Nephron progenitor cell (in vitro differentiated cells): Measurements from ENCODE around the gene TCIRG1.

ENCODE experiments used
- DNase-seq: peaks from one replicate; pipeline ENCODE4 v3.0.0; 2021
- H3K27ac Mint-ChIP-seq: 2 replicates; pipeline ENCODE4 v1.8.0; 2021; ENCODE audit warnings: mild to moderate bottlenecking, moderate library complexity, mixed read lengths
- H3K27me3 Mint-ChIP-seq: 2 replicates; pipeline ENCODE4 v1.8.0; 2021; ENCODE audit warnings: mild to moderate bottlenecking, low read depth, mixed read lengths; ENCODE audit not compliant: poor library complexity
- H3K36me3 Mint-ChIP-seq: 2 replicates; pipeline ENCODE4 v1.8.0; 2021; ENCODE audit warnings: low read depth, mixed read lengths
- H3K4me1 Mint-ChIP-seq: 2 replicates; pipeline ENCODE4 v1.8.0; 2021; ENCODE audit warnings: mixed read lengths
- H3K4me3 Mint-ChIP-seq: 2 replicates; pipeline ENCODE4 v1.8.0; 2021; ENCODE audit warnings: mild to moderate bottlenecking, moderate library complexity, mixed read lengths
- H3K9me3 Mint-ChIP-seq: 2 replicates; pipeline ENCODE4 v1.8.0; 2021; ENCODE audit warnings: mild to moderate bottlenecking, moderate library complexity, mixed read lengths
- TF ChIP-seq, protein P1 (sequence below): fragments of 200-600 bp; sonication (generic); IDR thresholded peaks from 2 replicates; pipeline ENCODE4 v1.5.0; 2021; ENCODE audit warnings: antibody characterized with exemption

The TCIRG1 gene

DNA sequence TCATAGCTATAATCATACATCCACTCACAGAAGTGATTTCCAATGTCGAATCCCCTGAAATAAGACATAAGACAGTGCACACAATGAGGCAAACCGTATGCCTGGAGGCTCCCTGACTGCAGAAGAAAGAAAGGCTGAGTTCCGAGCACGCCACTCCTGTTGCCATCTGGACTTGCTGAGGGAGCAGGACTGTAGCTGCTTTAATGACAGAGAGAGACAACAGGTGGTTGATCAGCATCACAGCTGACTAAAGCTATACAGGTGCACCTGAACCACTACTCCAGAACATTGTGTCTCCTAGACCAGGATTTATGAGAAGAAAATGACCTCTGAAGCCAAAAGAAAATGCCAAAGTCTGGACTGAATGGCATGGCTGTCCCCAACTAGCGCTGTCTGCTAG lies 27.0 kb downstream of the TCIRG1 start:
- TF ChIP-seq, protein P1, sequence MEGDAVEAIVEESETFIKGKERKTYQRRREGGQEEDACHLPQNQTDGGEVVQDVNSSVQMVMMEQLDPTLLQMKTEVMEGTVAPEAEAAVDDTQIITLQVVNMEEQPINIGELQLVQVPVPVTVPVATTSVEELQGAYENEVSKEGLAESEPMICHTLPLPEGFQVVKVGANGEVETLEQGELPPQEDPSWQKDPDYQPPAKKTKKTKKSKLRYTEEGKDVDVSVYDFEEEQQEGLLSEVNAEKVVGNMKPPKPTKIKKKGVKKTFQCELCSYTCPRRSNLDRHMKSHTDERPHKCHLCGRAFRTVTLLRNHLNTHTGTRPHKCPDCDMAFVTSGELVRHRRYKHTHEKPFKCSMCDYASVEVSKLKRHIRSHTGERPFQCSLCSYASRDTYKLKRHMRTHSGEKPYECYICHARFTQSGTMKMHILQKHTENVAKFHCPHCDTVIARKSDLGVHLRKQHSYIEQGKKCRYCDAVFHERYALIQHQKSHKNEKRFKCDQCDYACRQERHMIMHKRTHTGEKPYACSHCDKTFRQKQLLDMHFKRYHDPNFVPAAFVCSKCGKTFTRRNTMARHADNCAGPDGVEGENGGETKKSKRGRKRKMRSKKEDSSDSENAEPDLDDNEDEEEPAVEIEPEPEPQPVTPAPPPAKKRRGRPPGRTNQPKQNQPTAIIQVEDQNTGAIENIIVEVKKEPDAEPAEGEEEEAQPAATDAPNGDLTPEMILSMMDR: no peak
- Mint-ChIP-seq H3K27me3 (peaks cover 2% of the 10 kb centered on the region), H3K27ac (no peak overlapping the region), H3K36me3 (peaks cover 73% of the 10 kb centered on the region), H3K4me3 (no peak overlapping the region), H3K9me3 (no peaks in the 10 kb centered on the region), H3K4me1 (peaks cover under 1% of the 10 kb centered on the region)
- no peak for DNase-seq

DNA sequence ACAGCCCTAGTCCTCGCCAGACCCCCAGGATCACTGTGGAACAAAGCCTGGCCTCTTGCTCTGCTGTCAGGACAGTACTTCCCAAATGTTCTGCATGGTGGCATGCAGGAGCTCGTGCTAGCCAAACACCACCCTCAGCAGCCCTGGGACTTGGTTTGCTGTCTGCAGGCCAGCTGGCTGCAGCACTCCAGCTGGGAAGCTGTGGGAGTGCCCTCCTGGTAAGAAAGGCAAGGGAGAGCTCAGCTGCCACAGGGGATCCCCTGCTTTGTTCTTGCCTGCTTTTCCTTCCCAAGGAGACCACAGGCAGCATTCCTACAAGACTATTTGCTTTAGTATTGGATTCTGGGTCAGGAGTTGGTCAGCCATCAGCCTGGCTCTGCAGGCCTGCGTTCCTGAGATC lies 27.9 kb downstream of the TCIRG1 start:
- H3K27me3 Mint-ChIP-seq: peaks cover 2% of the 10 kb centered on the region
- no peak overlapping the region for H3K27ac Mint-ChIP-seq
- H3K4me3 Mint-ChIP-seq: no peak overlapping the region
- H3K9me3 Mint-ChIP-seq: no peaks in the 10 kb centered on the region
- no peaks in the 10 kb centered on the region for H3K4me1 Mint-ChIP-seq
- H3K36me3 Mint-ChIP-seq: peaks cover 75% of the 10 kb centered on the region
- TF ChIP-seq, protein P1: no peak
- no peak for DNase-seq

DNA sequence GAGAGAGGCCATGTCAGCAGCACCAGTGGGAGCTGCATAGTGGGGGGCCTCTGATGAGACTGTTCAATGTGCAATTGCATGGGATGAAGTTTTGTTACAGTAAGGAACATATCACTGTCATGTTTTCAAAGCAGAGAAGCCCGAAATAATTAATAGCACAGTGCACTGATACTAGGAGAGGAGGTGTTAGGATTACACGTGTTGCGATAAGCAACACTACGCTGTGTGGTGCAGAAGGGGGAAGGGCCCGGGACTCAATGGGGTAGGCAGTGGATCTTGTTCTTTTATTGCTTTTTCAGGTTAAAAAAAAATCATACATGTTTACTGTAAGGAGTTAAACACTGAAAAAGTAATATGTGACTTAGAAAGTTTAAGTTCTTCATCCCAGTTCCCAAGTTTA lies 29.2 kb downstream of the TCIRG1 start:
- DNase-seq: no peak
- Mint-ChIP-seq H3K9me3 (no peaks in the 10 kb centered on the region), H3K27ac (peak overlapping the region; percentile 8), H3K4me3 (no peak overlapping the region), H3K4me1 (no peaks in the 10 kb centered on the region), H3K27me3 (peaks cover 2% of the 10 kb centered on the region), H3K36me3 (peaks cover 67% of the 10 kb centered on the region)
- TF ChIP-seq, protein P1: no peak

DNA sequence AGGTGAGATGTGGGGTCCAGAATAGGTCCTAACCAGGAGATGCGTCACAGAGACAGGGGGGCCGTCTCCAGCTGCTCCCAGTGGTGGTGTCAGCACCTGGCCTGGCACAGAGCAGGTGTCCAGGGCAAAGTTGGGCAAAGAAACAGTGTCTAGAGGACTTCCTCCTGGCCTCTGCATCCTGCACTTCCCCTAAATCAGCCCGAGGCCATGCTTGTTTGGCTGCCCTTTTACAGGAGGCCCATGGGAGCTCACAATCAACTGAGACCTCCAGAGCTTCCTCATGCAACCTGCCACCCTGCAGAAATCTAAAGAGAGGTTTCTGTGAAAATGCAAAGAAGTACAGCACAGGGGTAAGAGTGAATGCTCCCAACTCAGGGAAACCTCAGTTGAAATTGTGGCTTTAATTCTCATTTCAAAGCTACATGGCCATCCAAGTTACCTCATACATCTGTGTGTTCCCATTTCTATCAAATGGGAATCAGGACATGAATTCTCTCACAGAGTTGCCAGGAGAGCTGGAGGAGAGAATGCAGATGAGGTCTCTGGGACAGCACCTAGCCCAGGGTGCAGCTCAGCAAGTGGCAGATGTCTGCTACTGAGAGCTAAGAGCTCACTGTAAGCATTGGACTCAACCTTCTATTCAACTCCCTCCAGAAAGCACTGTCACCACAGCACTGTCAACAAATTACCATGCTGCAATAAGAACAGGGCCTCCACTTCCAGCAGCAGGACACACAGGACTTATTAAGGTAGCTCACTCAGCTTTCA lies 32.6 kb downstream of the TCIRG1 start:
- Mint-ChIP-seq H3K4me3 (no peak overlapping the region), H3K36me3 (peaks cover 49% of the 10 kb centered on the region), H3K4me1 (no peaks in the 10 kb centered on the region), H3K27me3 (peaks cover 2% of the 10 kb centered on the region), H3K27ac (peak overlapping the region; percentile 61), H3K9me3 (no peaks in the 10 kb centered on the region)
- TF ChIP-seq, protein P1: no peak
- no peak for DNase-seq

DNA sequence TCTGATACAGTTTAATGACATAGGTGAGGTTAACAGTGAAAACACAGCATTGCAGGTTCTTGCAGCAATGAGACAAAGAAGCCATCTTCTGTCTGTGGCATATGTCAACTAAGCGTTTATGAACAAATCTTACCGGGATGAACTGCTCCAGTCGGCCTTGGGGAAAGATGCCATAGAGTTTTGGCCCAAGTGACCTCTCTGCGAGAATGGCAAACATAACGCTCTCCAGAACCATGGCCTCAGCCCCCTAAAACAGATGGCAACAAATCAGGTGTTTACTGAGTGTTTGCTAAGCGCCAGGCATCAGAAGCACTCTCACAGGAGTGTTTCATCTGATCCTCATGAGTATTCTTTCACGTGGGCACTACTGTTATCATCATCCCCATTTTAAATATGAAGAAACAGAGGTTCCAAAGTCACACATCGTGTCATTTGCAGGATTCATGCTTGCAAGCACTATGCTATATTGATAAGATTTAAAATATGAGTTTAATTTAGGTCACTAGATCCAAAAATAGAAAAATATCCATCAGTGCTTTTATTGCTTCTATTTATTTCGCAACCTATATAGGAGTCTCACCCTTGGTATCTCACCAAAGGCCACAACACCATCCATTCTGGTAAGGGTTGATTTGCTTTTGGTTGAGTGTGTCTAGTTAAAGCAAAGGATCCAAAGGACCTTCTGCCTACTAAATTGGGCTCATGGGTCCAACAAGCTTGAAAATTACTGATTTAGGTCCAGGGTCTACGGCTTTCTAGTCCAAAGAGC lies 35.9 kb downstream of the TCIRG1 start:
- H3K4me1 Mint-ChIP-seq: peaks cover 5% of the 10 kb centered on the region
- no peak overlapping the region for H3K4me3 Mint-ChIP-seq
- no peaks in the 10 kb centered on the region for H3K9me3 Mint-ChIP-seq
- TF ChIP-seq, protein P1: no peak
- peaks cover 44% of the 10 kb centered on the region for H3K36me3 Mint-ChIP-seq
- no peak overlapping the region for H3K27ac Mint-ChIP-seq
- DNase-seq: no peak
- peaks cover 2% of the 10 kb centered on the region for H3K27me3 Mint-ChIP-seq
